Esophagus mucosa (tissue), 1 donor: Measurements from ENCODE around the gene POU1F1. TPM values are rescaled to one million over a fixed set of nuclear protein-coding genes. Genes with fewer than 3 reads are reported as not detected.
"Not testable (repeated sequence)": the region's sequence is repeated elsewhere in the genome, so short reads cannot be mapped to it uniquely, and the experiment has no call there.

Experiments
- ATAC-seq: fragments of 200-7000 bp; cut with Tn5 transposase; one replicate; pipeline ENCODE4 v1.9.1; 2020
- total RNA-seq: library from RNA; stranded (reverse); gene quantifications from one replicate; pipeline ENCODE4 v1.2.4, GENCODE V29; 2023
- donor health status: DM: yes; HTN: yes; CAD: no.

POU1F1 gene
- not detected for total RNA-seq

- no peak for ATAC-seq
Measured at GRCh38 chr3:87276484-87276883, at the start of gene POU1F1. Gene POU1F1 (minus strand): TSS chr3:87276584. CDS start chr3:87276462, 122 bp downstream.

- no peak for ATAC-seq
Measured at GRCh38 chr3:87324609-87325008, 48.2 kb upstream of the POU1F1 start.

GRCh38 chr3:87320756-87321626 lies 44.6 kb upstream of the POU1F1 start:
- peak; percentile 28 for ATAC-seq

- ATAC-seq = no peak
Measured at GRCh38 chr3:87318617-87319021, 42.2 kb upstream of the POU1F1 start.

GRCh38 chr3:87317779-87318178 lies 41.4 kb upstream of the POU1F1 start:
- ATAC-seq = no peak

- ATAC-seq = peak; percentile 55
Measured at GRCh38 chr3:87313641-87314040, 37.3 kb upstream of the POU1F1 start.

GRCh38 chr3:87311309-87311708 lies 34.9 kb upstream of the POU1F1 start:
- no peak for ATAC-seq

- ATAC-seq = no peak
Measured at GRCh38 chr3:87309601-87310000, 33.2 kb upstream of the POU1F1 start.

GRCh38 chr3:87307805-87308204 lies 31.4 kb upstream of the POU1F1 start:
- ATAC-seq = peak; percentile 56

GRCh38 chr3:87305517-87305916 lies 29.1 kb upstream of the POU1F1 start:
- ATAC-seq = no peak

- not testable (repeated sequence) for ATAC-seq
Measured at GRCh38 chr3:87305031-87305430, 28.6 kb upstream of the POU1F1 start.

- ATAC-seq = no peak
Measured at GRCh38 chr3:87298111-87298718, 21.8 kb upstream of the POU1F1 start.

- no peak for ATAC-seq
Measured at GRCh38 chr3:87288446-87288845, 12.1 kb upstream of the POU1F1 start.

- no peak for ATAC-seq
Measured at GRCh38 chr3:87287011-87287410, 10.6 kb upstream of the POU1F1 start.

GRCh38 chr3:87272718-87273341 lies 3.6 kb downstream of the POU1F1 start:
- no peak for ATAC-seq

- no peak for ATAC-seq
Measured at GRCh38 chr3:87270908-87271700, 5.3 kb downstream of the POU1F1 start.

- no peak for ATAC-seq
Measured at GRCh38 chr3:87269723-87270122, 6.7 kb downstream of the POU1F1 start.

- no peak for ATAC-seq
Measured at GRCh38 chr3:87268646-87269211, 7.7 kb downstream of the POU1F1 start.

GRCh38 chr3:87267953-87268645 lies 8.3 kb downstream of the POU1F1 start:
- ATAC-seq = no peak

- no peak for ATAC-seq
Measured at GRCh38 chr3:87261925-87262324, 14.5 kb downstream of the POU1F1 start.

- ATAC-seq = no peak
Measured at GRCh38 chr3:87260270-87260669, 16.1 kb downstream of the POU1F1 start.

GRCh38 chr3:87250009-87250408 lies 26.4 kb downstream of the POU1F1 start:
- no peak for ATAC-seq
